Lower leg skin (tissue), 4 donors: ENCODE data around the gene DTD1. TPM values are rescaled to one million over a fixed set of nuclear protein-coding genes. Genes with fewer than 3 reads are reported as not detected.

Source experiments
- DNase-seq, 2 donors: peaks; one replicate each; pipeline ENCODE4 v3.0.0-alpha.2; 2019; ENCODE audit warnings: low spot score in 2 of 2
- H3K4me3 ChIP-seq: fragments of 200-600 bp; sonication (generic); 2 replicates; pipeline ENCODE4 v1.5.1; 2017; ENCODE audit warnings: mild to moderate bottlenecking, low read depth; ENCODE audit not compliant: poor library complexity, severe bottlenecking
- POLR2A ChIP-seq, 2 donors: fragments of 450-650 bp; IDR thresholded peaks; one replicate each; pipeline ENCODE4 v1.6.1; 2016 to 2017; ENCODE audit warnings: antibody characterized with exemption in 2 of 2, mild to moderate bottlenecking in 1 of 2, moderate library complexity in 1 of 2
- WGBS, 2 donors: methylation state at CpG; one replicate each; pipeline ENCODE4 v1.1.5; 2018; 5-methylcytosine and 5-hydroxymethylcytosine counted together
- intact Hi-C: fragments of 100-400 bp; cut with DNase I; formaldehyde crosslinking; loops from one replicate; pipeline ENCODE4 v1.15.0; 2023; ENCODE audit warnings: low total_unique reads
- total RNA-seq, 4 donors: library from RNA; depleted of rRNA; stranded (reverse); fragments of >200 nt; gene quantifications; one replicate each; pipeline ENCODE4 v1.1.0, GENCODE V29; 2016
- TF ChIP-seq, protein P1 (sequence below), 3 donors: fragments of 450-650 bp; IDR thresholded peaks; one replicate each; pipeline ENCODE4 v1.5.1; 2016; ENCODE audit warnings: antibody characterized with exemption in 3 of 3, mild to moderate bottlenecking in 3 of 3, moderate library complexity in 2 of 3

Gene DTD1
- total RNA-seq, 4 donors from 2014 or later, result 21.7 to 41.8 (median 39.8) TPM

DNA sequence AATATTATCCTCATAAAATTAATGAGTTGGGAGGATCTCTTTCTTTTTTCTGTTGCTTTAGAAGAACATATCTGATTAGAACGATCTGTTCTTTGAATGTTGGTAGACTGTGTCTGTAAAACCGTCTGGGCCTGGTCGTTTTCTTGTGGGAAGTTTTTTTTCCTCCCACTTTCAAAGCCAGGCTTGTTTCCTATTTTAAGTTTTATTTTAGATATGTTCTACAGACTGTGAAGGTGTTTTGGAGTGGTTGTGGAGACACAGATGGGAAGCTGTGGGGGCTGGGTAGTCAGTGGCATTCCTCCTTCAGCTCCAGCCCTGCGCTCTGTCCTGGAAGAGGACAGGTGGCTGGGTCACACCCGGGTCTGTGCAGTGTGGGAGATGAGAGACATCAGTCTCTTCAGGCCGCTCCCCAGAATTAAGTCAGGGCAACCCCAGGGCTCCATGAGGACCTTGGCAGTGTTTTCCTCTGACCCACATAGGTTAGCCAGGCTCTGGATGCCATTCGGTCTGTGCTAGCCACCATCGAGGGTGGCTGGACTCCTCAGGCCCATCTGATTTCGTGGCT is 133.8 kb downstream of the DTD1 start:
- H3K4me3 ChIP-seq, result no peak overlapping the region
- DNase-seq, result no peak
- intact Hi-C loops, result no loop called here
- 80 to 91% methylated on average over 9 of the region's 9 CpGs for WGBS, 2 donors
- TF ChIP-seq, protein P1, sequence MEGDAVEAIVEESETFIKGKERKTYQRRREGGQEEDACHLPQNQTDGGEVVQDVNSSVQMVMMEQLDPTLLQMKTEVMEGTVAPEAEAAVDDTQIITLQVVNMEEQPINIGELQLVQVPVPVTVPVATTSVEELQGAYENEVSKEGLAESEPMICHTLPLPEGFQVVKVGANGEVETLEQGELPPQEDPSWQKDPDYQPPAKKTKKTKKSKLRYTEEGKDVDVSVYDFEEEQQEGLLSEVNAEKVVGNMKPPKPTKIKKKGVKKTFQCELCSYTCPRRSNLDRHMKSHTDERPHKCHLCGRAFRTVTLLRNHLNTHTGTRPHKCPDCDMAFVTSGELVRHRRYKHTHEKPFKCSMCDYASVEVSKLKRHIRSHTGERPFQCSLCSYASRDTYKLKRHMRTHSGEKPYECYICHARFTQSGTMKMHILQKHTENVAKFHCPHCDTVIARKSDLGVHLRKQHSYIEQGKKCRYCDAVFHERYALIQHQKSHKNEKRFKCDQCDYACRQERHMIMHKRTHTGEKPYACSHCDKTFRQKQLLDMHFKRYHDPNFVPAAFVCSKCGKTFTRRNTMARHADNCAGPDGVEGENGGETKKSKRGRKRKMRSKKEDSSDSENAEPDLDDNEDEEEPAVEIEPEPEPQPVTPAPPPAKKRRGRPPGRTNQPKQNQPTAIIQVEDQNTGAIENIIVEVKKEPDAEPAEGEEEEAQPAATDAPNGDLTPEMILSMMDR (IDR thresholded peaks at IDR 0.05), result no peak
- no peak for TF ChIP-seq POLR2A (IDR thresholded peaks at IDR 0.05)

DNA sequence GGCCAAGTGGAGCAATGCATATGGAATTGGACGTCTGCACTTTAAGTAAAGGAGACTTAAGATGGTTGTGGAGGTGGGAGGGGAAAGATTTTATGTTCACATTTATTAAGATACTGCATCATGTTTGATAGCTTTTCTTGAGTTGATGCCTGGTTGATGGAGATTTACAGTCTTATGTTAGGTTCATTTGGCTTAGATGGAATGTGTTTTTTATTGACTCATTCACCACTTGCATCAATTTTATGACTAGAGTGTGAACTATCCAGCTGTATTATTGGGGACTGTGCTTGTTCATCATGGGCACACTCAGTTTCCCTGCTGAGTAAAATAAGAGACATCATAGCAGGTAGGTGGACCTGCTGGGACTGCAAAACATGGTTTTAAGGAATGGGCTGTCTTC is 134.5 kb downstream of the DTD1 start:
- intact Hi-C loops, result no loop called here
- no peak overlapping the region for H3K4me3 ChIP-seq
- WGBS, 2 donors, result 76% methylated on average over 1 of the region's 1 CpG
- no peak for DNase-seq
- no peak for TF ChIP-seq POLR2A (IDR thresholded peaks at IDR 0.05)
- TF ChIP-seq, protein P1 (IDR thresholded peaks at IDR 0.05), result no peak

DNA sequence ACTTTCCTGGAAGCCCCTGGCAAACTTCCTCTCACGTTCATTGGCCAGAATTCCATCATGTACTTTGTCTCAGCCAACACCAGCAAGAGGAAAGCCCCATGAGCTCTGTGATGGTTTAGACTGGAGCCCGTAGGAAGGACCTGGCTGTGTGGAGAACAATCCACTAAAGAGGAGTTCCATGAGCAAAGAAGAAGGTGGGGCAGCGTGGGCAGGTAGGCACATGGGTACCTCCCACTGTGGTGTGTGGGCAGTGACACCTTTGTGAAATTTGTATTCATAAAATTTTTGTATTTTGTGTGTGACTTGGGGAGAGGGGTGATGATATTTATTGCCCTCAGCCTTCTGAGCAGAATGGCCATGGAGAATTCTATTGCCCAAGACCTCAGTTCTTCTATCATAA is 136.2 kb downstream of the DTD1 start:
- WGBS, 2 donors, result 96 to 97% methylated on average over 3 of the region's 3 CpGs
- no peak for DNase-seq
- TF ChIP-seq, protein P1 (IDR thresholded peaks at IDR 0.05), result no peak
- TF ChIP-seq POLR2A (IDR thresholded peaks at IDR 0.05), result no peak
- no peak overlapping the region for H3K4me3 ChIP-seq
- intact Hi-C loops, result no loop called here

DNA sequence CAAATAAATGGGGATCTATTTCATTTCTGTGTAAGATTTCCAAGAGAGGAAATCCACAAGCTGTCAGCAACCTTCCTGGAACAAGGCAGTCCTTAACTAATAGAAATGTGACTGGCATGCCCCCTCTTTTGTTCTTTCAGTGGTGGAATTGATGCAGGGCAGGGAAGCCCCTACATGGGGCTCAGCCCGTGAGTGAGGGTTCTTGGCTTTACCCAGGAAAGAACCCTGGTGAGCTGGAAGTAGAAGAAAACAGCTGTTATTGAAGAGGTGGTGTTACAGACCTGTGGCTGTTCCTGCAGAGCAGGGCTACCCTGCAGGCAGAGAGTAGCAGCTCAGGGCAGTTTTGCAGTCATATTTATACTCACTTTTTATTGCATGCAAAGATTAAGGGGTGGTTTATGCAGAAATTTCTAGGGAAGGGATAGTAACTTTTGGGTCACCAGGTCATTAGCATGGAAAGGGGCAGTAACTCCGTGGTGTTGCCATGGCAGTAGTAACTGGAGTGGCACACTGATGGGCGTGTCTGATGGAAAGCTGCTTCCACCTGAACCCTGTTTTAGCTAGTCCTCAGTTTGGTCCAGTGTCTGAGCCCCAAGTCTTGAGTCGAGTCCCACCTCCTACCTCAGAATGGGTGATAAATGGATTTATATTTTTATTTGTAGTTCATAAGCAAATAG is 137.1 kb downstream of the DTD1 start:
- TF ChIP-seq POLR2A (IDR thresholded peaks at IDR 0.05), result no peak
- TF ChIP-seq, protein P1 (IDR thresholded peaks at IDR 0.05), result no peak
- 75 to 85% methylated on average over 4 of the region's 4 CpGs for WGBS, 2 donors
- intact Hi-C loops, result no loop called here

DNA sequence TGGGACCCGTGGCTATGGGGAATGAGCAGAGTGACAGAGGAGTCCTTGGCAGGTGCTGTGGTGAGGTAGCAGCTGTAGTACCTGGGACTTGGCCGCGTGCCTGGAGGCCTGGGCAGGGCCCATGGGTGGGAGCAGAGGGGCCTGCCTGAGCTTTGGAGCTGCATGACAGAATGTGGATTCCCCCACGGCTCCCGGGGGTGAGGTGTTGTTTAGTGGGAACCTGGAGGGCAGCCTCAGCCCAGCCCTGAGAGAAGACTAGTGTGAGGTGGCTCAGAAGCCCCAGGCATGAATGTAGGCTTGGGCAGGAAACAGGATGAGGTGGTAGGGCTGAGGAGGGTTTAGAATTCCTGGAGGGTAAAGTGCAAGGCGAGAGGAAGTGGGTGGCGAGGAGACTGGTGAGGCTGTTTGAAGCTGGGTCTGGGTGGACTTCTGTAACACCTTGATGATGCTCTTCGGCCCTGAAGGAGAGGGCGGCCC is 139.2 kb downstream of the DTD1 start:
- DNase-seq, result no peak
- H3K4me3 ChIP-seq, result no peak overlapping the region
- intact Hi-C loops, result no loop called here
- 77% methylated on average over 9 of the region's 9 CpGs for WGBS, 2 donors
- TF ChIP-seq POLR2A (IDR thresholded peaks at IDR 0.05), result no peak
- TF ChIP-seq, protein P1 (IDR thresholded peaks at IDR 0.05), result no peak

More for the DNA sequence above, 137.1 kb downstream of the DTD1 start:
- H3K4me3 ChIP-seq, result no peak overlapping the region
- no peak for DNase-seq
